GM06990 (cell line): Measurements from ENCODE around the gene STPG3.
"Not testable (repeated sequence)": the region's sequence is repeated elsewhere in the genome, so short reads cannot be mapped to it uniquely, and the experiment has no call there.

Experiments
- DNase-seq: peaks from one replicate; pipeline ENCODE4 v3.0.0-alpha.2; 2011; ENCODE audit not compliant: insufficient read length; ENCODE audit errors: extremely low read depth
- H3K27me3 ChIP-seq: replicated peaks from 2 replicates; pipeline ENCODE4 v1.6.0; 2011; ENCODE audit warnings: low read length; ENCODE audit not compliant: control insufficient read depth, insufficient read depth
- H3K36me3 ChIP-seq: 2 replicates; pipeline ENCODE4 v1.5.1; 2011; ENCODE audit warnings: low read length; ENCODE audit not compliant: control insufficient read depth, insufficient read depth
- H3K4me3 ChIP-seq: replicated peaks from 2 replicates; pipeline ENCODE4 v1.5.1; 2011; ENCODE audit warnings: low read depth, mild to moderate bottlenecking, control low read depth, low read length
- CTCF ChIP-seq: IDR thresholded peaks from 2 replicates; pipeline ENCODE4 v1.5.1; 2011; ENCODE audit warnings: low read length, control low read depth, mild to moderate bottlenecking, inconsistent platforms; ENCODE audit not compliant: insufficient read depth, poor library complexity, severe bottlenecking

The STPG3 gene

GRCh38 chr9:137237759-137238726 is 13.0 kb upstream of the STPG3 start:
- Histone ChIP-seq H3K27me3 (no peaks in the 10 kb centered on the region; the same call in 1 of the 2 replicates), H3K4me3 (no peak overlapping the region), H3K36me3 (peaks cover 10% of the 10 kb centered on the region)
- DNase-seq, result no peak
- no peak for TF ChIP-seq CTCF

- DNase-seq, H3K27me3 ChIP-seq: not testable (repeated sequence)
- H3K36me3 ChIP-seq, result peaks cover 18% of the 10 kb centered on the region
- H3K4me3 ChIP-seq, result peak overlapping the region; percentile 80
These were observed 11.4 kb upstream of the STPG3 start for GRCh38 chr9:137239541-137240200.

GRCh38 chr9:137240318-137240840 is 10.7 kb upstream of the STPG3 start:
- DNase-seq, result no peak
- Histone ChIP-seq H3K36me3 (peaks cover 18% of the 10 kb centered on the region), H3K27me3 (no peaks in the 10 kb centered on the region), H3K4me3 (peak overlapping the region; percentile 80)
- TF ChIP-seq CTCF, result peak; percentile 18

GRCh38 chr9:137240841-137241489 is 10.1 kb upstream of the STPG3 start, which contains the start of gene TUBB4B:
Gene TUBB4B (plus strand): TSS chr9:137241287. CDS start chr9:137241361, 74 bp downstream.
- no peak for TF ChIP-seq CTCF
- peak within 1 kb of the TSS; percentile 95 for H3K4me3 ChIP-seq
- peak; percentile 100 for DNase-seq
- no peaks in the 10 kb centered on the region for H3K27me3 ChIP-seq
- peaks cover 18% of the 10 kb centered on the region for H3K36me3 ChIP-seq

GRCh38 chr9:137241490-137242268 is 9.4 kb upstream of the STPG3 start:
- DNase-seq, result no peak
- peak overlapping the region; percentile 95 for H3K4me3 ChIP-seq

More at GRCh38 chr9:137241490-137242268, 9.4 kb upstream of the STPG3 start:
- no peak for TF ChIP-seq CTCF
- H3K27me3 ChIP-seq, result no peaks in the 10 kb centered on the region
- peaks cover 18% of the 10 kb centered on the region for H3K36me3 ChIP-seq
